Activated naive CD4-positive, alpha-beta T cell treated with anti-CD3 and anti-CD28 coated beads for 36 hours (primary cell): ENCODE data around the gene WAS. TPM values are rescaled to one million over a fixed set of nuclear protein-coding genes. Genes with fewer than 3 reads are reported as not detected.
"Not testable (repeated sequence)": the region's sequence is repeated elsewhere in the genome, so short reads cannot be mapped to it uniquely, and the experiment has no call there.

Source experiments
- CTCF ChIA-PET: fragments of 350-600 bp; sonication (Branson Sonifier 250); formaldehyde crosslinking; loops from one replicate; lab custom pipeline; 2021; ENCODE audit warnings: antibody characterized with exemption; lab: Charles Lee
- DNase-seq: peaks from one replicate; pipeline ENCODE4 v3.0.0-alpha.2; 2020
- H3K27ac Mint-ChIP-seq: one replicate; pipeline ENCODE4 v1.8.0; 2021; ENCODE audit warnings: mild to moderate bottlenecking, mixed read lengths
- H3K27me3 Mint-ChIP-seq: one replicate; pipeline ENCODE4 v1.8.0; 2021; ENCODE audit warnings: low read depth, mixed read lengths
- H3K36me3 Mint-ChIP-seq: one replicate; pipeline ENCODE4 v1.8.0; 2021; ENCODE audit warnings: low read depth, mixed read lengths
- H3K4me1 Mint-ChIP-seq: one replicate; pipeline ENCODE4 v1.8.0; 2021; ENCODE audit warnings: low read depth, mixed read lengths
- H3K4me3 Mint-ChIP-seq: one replicate; pipeline ENCODE4 v1.8.0; 2021; ENCODE audit warnings: mild to moderate bottlenecking, moderate library complexity, mixed read lengths
- H3K9me3 Mint-ChIP-seq: one replicate; pipeline ENCODE4 v1.8.0; 2021; ENCODE audit warnings: mixed read lengths
- intact Hi-C: fragments of 100-400 bp; cut with micrococcal nuclease; formaldehyde crosslinking; loops from one replicate; pipeline ENCODE4 v1.15.1; 2023
- total RNA-seq, 2 experiments: library from RNA; stranded (reverse); gene quantifications; one replicate each; pipeline ENCODE4 v1.2.3, GENCODE V29; 2021

The WAS gene
- total RNA-seq, 2 experiments from 2014 or later, result 76.1 to 77.8 TPM

- no peaks in the 10 kb centered on the region for H3K27me3 Mint-ChIP-seq
- H3K4me3 Mint-ChIP-seq, result no peak overlapping the region
- no peaks in the 10 kb centered on the region for H3K4me1 Mint-ChIP-seq
- H3K36me3 Mint-ChIP-seq, result no peaks in the 10 kb centered on the region
- intact Hi-C loops, result no loop called here
- H3K27ac Mint-ChIP-seq, result no peak overlapping the region
- DNase-seq, result no peak
- CTCF ChIA-PET, result no interaction called here
- H3K9me3 Mint-ChIP-seq, result no peaks in the 10 kb centered on the region
Measured at GRCh38 chrX:48667509-48667908, 16.1 kb upstream of the WAS start.

DNA sequence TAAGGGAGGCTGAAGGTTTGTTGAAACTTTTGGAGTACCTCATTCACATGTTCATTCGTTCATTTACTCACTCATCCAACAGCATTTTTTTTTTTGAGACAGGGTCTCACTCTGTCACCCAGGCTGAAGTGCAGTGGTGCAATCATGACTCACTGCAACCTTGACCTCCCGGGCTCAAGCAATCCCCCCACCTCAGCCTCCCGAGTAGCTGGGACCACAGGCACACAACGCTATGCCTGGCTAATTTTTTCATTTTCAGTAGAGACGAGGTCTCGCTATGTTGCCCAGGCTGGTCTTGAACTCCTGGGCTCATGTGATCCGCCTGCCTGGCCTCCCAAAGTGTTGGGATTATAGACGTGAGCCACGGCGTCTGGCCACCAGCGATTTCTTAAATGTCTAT, 15.4 kb upstream of the WAS start:
- H3K9me3 Mint-ChIP-seq, DNase-seq, H3K27ac Mint-ChIP-seq, H3K4me1 Mint-ChIP-seq, intact Hi-C loops, H3K4me3 Mint-ChIP-seq, H3K36me3 Mint-ChIP-seq, H3K27me3 Mint-ChIP-seq: not testable (repeated sequence)
- CTCF ChIA-PET, result interaction anchor here (1.4 kb wide), 1 partner anchor 17 kb away, joined by 3 read pairs; no protein-coding TSS in a partner anchor

DNA sequence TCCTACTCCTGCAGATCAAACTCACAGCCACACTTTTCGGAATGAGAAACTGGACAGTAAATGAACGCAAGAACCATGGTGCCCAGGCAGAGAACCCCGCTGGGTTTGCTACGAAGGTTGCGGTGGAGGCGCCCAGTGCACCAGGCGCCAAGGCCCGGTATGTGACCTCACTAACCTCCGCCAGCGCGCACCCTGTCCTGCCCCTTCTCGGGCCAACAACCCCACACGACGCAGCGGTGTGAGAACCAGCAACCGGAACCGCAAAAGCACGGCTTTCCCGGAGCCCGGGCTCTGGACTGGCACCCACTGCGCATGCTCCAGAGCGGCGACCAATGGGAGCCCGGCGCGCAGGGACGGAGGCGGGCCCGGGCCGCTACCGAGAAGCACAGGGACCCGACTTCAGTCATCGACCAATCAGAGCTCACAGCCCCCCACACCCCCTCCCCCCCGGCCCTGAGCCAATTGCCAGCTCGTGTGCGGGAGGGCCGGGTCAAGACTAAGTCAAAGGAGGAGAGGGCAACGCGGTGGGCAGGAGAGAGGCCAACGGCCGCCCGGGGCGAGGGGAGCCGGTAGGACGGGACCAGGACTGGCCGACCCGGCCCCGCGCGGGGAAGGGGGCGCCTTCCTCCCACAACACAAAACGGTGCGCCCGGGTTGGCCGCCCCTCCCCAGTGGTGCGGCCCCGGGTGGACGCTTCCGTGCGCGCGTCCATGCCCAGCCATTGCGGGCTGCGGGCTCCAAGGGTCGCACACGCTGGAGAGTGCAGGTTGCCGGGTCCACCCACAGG, 7.3 kb upstream of the WAS start:
- peak overlapping the region; percentile 91 for H3K27ac Mint-ChIP-seq
- peak overlapping the region; percentile 90 for H3K4me3 Mint-ChIP-seq
- intact Hi-C loops, result loop anchor here (1.0 to 10.0 kb wide), 5 partner anchors 20 to 369 kb away; partner anchors contain the start of genes SUV39H1, TFE3 and WDR13
- H3K4me1 Mint-ChIP-seq, result peaks cover 25% of the 10 kb centered on the region
- H3K27me3 Mint-ChIP-seq, result no peaks in the 10 kb centered on the region
- CTCF ChIA-PET, result interaction anchor here (1.0 to 1.1 kb wide), 2 partner anchors 10 to 13 kb away, joined by 4 read pairs; no protein-coding TSS in a partner anchor
- DNase-seq, result peak; percentile 90
- H3K36me3 Mint-ChIP-seq, result no peaks in the 10 kb centered on the region
- H3K9me3 Mint-ChIP-seq, result no peaks in the 10 kb centered on the region

- intact Hi-C loops, result loop anchor here (1.0 to 10.0 kb wide), 5 partner anchors 19 to 368 kb away; partner anchors contain the start of genes SUV39H1, TFE3 and WDR13
- Mint-ChIP-seq H3K4me3 (peak overlapping the region; percentile 90), H3K27me3 (no peaks in the 10 kb centered on the region), H3K27ac (peak overlapping the region; percentile 91), H3K9me3 (no peaks in the 10 kb centered on the region), H3K36me3 (no peaks in the 10 kb centered on the region), H3K4me1 (peaks cover 26% of the 10 kb centered on the region)
- CTCF ChIA-PET, result interaction anchor here (1.0 to 1.1 kb wide), 2 partner anchors 10 to 14 kb away, joined by 4 read pairs; no protein-coding TSS in a partner anchor
- DNase-seq, result peak; percentile 20
Measured at GRCh38 chrX:48676893-48677270, 6.7 kb upstream of the WAS start.

DNA sequence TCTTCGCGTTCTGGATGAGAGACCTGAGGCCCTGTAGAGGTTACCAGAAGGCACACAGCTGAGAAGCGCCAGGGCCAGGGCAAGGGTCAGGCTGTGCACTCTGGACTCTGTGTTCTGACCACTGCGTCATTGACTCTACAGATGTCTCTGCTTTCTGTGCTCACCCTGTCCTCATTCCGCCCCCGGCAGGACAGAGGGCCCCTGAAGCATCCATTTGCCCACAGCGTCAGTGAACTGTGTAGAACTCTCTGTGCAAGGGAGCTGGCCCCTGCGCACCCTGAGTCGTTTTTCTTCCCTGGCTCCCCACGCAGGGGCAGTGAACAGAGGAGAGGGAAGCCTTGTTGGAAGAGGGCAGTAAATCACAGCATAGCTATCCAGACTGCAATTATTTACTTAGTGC, 6.1 kb upstream of the WAS start:
- intact Hi-C loops, result loop anchor here (10.0 kb wide), 2 partner anchors 83 to 367 kb away; partner anchors contain the start of genes TFE3 and WDR13
- Mint-ChIP-seq H3K4me3 (peak overlapping the region; percentile 90), H3K9me3 (no peaks in the 10 kb centered on the region), H3K4me1 (peaks cover 30% of the 10 kb centered on the region), H3K36me3 (no peaks in the 10 kb centered on the region), H3K27me3 (no peaks in the 10 kb centered on the region), H3K27ac (peak overlapping the region; percentile 91)
- no peak for DNase-seq
- CTCF ChIA-PET, result no interaction called here

- H3K9me3 Mint-ChIP-seq, H3K4me3 Mint-ChIP-seq, H3K27me3 Mint-ChIP-seq, intact Hi-C loops, H3K27ac Mint-ChIP-seq: not testable (repeated sequence)
- H3K36me3 Mint-ChIP-seq, result peaks cover 12% of the 10 kb centered on the region
- CTCF ChIA-PET, result interaction anchor here (0.6 kb wide), 1 partner anchor 29 kb away, joined by 3 read pairs; no protein-coding TSS in a partner anchor
- peaks cover 46% of the 10 kb centered on the region for H3K4me1 Mint-ChIP-seq
- DNase-seq, result peak; percentile 61
Measured at GRCh38 chrX:48680467-48680866, 3.1 kb upstream of the WAS start.

DNA sequence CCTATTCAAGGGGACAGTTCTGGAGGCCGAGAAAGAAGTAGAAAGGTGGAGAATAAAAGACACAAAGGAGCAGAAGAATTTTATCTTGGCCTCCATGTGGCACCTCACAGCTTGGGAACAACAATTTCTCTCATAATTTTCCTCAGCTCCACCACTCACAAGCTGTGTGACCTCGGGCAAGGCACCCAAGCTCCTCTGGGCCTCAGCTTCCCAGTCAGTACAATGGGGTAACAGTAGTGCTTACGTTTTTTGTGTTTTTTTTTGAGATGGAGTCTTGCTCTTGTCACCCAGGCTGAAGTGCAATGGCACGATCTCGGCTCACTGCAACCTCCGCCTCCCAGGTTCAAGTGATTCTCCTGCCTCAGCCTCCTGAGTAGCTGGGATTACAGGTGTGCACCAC, 2.7 kb upstream of the WAS start:
- H3K4me3 Mint-ChIP-seq, intact Hi-C loops, H3K27ac Mint-ChIP-seq, H3K9me3 Mint-ChIP-seq, DNase-seq, H3K27me3 Mint-ChIP-seq: not testable (repeated sequence)
- Mint-ChIP-seq H3K36me3 (peaks cover 15% of the 10 kb centered on the region), H3K4me1 (peaks cover 50% of the 10 kb centered on the region)
- CTCF ChIA-PET, result interaction anchor here (0.6 kb wide), 1 partner anchor 29 kb away, joined by 3 read pairs; no protein-coding TSS in a partner anchor

DNA sequence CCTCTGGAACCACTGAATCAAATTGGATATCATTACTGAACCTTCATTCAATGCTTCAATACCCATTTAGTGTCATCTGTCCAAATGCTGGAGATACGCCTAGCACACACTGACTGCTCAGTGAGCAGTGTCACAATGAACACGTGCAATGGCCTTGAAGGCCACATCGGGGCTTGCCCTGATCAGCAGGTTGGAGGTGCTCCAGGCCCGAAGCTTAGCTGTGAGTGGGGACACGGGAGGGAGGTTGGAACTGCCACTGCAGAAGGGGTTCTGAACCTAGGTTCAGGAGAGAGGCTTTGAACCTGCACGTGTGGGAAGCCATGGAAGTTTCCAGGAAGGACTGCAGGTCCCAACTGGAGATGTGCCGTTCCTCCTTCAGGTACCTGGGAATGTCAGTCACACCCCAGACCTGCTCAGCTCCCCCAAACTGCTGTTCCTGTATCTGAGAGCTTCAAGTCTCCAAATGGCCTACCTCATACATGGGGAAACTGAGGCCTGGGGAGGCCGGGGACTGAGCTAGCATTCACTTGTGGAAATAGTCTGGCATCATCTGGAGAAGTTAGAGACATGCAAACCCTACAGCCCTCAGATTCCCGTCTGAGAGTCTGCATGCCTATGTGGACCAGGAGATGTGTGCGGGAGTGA, 1.9 kb upstream of the WAS start:
- CTCF ChIA-PET, result no interaction called here
- DNase-seq, result no peak
- Mint-ChIP-seq H3K27ac (no peak overlapping the region), H3K9me3 (no peaks in the 10 kb centered on the region), H3K4me1 (peaks cover 56% of the 10 kb centered on the region), H3K36me3 (peaks cover 21% of the 10 kb centered on the region), H3K4me3 (peak overlapping the region; percentile 28), H3K27me3 (no peaks in the 10 kb centered on the region)
- intact Hi-C loops, result no loop called here

DNA sequence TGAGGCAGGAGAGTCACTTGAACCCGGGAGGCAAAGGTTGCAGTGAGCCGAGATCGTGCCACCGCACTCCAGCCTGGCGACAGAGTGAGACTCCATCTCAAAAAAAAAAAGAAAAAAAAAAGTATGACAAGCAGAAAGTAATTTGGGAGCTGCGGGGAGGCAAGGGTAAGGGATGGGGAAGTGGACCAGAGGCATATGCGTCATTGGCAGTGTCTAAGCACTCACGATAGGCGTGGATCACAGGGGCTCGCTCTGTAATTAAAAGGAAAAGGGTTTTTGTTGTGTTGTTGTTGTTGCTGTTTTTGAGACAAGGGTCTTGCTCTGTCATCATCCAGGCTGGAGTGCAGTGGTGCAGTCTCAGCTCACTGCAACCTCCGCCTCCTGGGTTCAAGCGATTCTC, 804 bp upstream of the WAS start:
- peaks cover 61% of the 10 kb centered on the region for H3K4me1 Mint-ChIP-seq
- H3K36me3 Mint-ChIP-seq, result peaks cover 30% of the 10 kb centered on the region
- peak overlapping the region; percentile 97 for H3K27ac Mint-ChIP-seq
- peak overlapping the region; percentile 96 for H3K4me3 Mint-ChIP-seq
- H3K27me3 Mint-ChIP-seq, H3K9me3 Mint-ChIP-seq, intact Hi-C loops, DNase-seq: not testable (repeated sequence)
- CTCF ChIA-PET, result interaction anchor here (0.6 to 0.8 kb wide), 3 partner anchors 9 to 37 kb away, joined by 3 to 4 read pairs (median 3); partner anchors contain the start of gene SUV39H1

- Mint-ChIP-seq H3K27me3 (no peaks in the 10 kb centered on the region), H3K36me3 (peaks cover 32% of the 10 kb centered on the region), H3K4me3 (peak overlapping the region; percentile 96), H3K9me3 (no peaks in the 10 kb centered on the region), H3K27ac (peak overlapping the region; percentile 97), H3K4me1 (peaks cover 57% of the 10 kb centered on the region)
- intact Hi-C loops, result no loop called here
- CTCF ChIA-PET, result no interaction called here
- no peak for DNase-seq
Measured at GRCh38 chrX:48684134-48684533, 535 bp downstream of the WAS start.

DNA sequence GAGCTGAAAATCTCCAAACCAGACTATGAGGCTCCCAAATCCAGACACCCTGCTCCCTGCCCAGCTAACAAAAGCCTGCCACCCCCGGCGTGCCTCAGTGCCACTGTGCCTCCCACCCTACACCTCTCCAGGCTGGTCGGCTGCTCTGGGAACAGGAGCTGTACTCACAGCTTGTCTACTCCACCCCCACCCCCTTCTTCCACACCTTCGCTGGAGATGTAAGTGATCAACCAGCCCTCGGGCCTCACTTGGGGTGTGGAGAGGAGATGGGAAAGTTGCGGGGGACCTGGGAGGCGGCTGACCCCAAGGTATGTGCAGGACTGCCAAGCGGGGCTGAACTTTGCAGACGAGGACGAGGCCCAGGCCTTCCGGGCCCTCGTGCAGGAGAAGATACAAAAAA, 1.8 kb downstream of the WAS start:
- CTCF ChIA-PET, result no interaction called here
- DNase-seq, result no peak
- peaks cover 32% of the 10 kb centered on the region for H3K36me3 Mint-ChIP-seq
- H3K27ac Mint-ChIP-seq, result peak overlapping the region; percentile 97
- no peaks in the 10 kb centered on the region for H3K9me3 Mint-ChIP-seq
- H3K4me1 Mint-ChIP-seq, result peaks cover 50% of the 10 kb centered on the region
- H3K4me3 Mint-ChIP-seq, result no peak overlapping the region
- intact Hi-C loops, result no loop called here
- no peaks in the 10 kb centered on the region for H3K27me3 Mint-ChIP-seq

- CTCF ChIA-PET, result no interaction called here
- Mint-ChIP-seq H3K9me3 (no peaks in the 10 kb centered on the region), H3K4me1 (peaks cover 32% of the 10 kb centered on the region), H3K36me3 (peaks cover 35% of the 10 kb centered on the region), H3K27ac (no peak overlapping the region), H3K27me3 (no peaks in the 10 kb centered on the region), H3K4me3 (no peak overlapping the region)
- intact Hi-C loops, result no loop called here
- DNase-seq, result no peak
Measured at GRCh38 chrX:48688531-48689150, 5.0 kb downstream of the WAS start.
